ENCODE measurements around the gene ADPRHL1.
A peak's percentile ranks its signal among the peaks of the same experiment; 100 is the strongest.
"Not testable (repeated sequence)": the region's sequence is repeated elsewhere in the genome, so short reads cannot be mapped to it uniquely, and the experiment has no call there.

ADPRHL1 gene

DNA sequence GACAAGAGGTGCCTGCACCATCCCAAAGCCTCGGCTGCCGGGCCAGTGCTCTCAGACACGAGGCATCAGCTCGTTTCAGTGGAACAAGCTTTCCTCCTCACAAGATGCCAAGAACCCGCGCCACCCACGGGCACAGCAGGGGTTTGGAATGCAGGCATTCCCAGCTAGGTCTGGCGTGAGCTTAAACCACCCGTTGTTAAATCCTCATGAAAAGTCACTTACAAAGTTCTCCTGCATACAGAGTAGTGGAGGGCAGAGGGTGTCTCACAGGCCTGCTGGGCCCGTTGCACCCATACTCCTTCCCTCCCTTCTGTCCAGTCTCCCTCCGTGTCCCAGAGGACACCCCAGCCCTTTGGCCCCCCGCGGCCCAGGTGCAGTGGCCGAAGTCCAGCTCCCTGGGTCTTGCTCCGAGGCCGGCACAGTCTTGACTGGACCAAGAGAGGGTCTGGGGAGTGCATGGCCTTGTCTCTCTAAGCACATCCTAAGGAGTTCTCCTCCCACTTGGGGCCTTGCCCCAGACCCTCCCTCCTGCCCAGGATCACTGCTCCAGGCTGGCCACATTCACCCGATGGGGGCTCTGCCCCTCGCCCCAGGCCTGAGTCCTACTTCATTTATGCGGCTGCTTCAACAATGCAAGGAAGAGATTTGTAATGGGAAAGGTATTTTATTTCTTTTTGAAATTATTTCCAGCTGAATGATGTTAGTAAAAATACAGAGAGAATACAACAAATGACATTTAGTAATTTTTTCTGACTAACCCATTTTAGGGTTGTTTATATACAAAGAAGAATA, 54.1 kb downstream of the ADPRHL1 start:
- DNase-seq: no peak

DNA sequence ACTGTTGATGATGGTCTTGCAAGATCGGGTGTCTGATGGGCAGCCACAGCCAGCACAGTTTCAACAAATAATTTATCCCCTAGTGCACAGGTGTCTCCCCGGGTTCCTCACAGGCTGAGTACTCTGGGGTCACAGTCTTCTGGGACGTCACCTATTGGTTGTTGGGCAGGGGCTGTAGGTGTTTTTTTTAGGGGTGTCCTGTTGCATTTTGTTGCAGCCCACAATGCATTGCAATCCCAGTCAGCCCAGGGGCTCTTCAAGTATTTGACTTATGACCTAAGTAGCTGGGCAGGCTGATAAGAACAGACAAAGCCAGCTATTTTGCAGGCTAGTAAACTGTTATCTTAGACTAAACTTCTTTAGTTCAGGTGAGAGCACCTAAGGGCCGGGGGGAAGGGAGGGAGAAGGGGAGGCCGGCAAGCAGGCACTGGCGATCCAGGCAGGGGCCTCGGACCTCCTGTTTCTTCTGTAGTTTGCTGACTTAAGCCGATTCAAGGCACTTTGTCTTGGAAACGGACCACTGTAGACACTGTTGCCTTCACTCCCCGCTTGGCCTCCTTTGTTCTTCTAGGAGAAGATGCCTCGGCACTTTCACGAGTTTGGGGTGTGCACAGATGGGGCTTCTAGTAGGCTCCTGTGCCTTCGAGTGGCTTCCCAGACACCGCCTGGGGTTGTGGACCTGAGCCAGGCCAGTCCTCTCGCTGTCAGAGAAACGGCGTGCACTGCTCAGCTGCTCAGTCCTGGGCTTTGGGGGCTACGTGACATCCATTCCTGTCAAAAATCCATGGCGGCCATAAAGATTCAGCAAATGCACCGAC, 55.5 kb downstream of the ADPRHL1 start:
- DNase-seq: no peak

DNA sequence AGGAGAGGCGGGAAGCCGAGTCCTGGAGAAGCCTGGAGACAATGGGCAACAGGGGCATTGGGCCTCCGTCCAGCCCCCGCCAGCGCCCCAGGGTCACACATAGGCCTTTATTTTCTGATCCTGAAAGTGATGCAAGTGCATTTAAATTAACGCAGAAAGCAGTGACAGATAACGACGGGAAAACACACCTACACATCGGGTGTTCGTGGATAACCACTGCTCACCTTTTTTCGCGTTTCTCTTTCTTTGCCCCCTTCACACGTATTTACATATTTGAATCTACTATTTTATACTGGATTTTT, 59.0 kb downstream of the ADPRHL1 start:
- DNase-seq: no peak

DNA sequence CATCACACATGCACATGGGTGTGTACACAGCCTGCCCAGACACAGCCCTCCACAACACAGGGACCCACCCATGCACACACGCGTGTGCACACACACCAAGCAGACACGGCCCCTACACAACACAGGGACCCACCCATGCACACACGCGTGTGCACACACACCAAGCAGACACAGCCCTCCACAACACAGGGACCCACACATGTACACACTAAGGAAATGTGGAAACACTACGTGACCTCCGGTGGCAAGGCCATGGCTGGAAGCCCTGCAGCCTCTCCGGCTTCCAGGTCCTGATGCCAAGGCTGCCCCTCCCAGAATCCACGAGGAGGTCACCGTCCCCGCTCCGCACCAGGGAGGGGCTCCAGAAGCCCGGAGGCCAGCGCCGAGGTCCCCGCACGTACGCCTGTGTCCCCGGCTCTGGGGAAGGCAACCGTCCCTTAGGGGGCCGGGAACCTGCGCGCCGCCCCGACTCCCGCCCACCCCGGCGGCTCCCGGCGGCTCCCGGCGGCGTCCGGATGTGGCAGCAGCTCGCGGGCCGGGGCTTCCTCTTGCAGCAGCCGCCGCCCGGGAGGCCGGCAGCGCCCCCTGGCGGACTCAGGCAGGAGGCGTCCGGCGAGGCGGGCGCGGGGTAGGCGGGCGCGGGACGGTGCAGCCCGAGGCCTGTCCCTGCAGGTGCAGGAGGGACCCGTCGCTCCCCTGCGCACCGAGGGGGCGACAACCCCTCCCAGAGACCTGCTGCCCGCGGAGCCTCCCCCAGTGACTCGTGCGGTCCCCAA, 59.5 kb downstream of the ADPRHL1 start:
- peak; percentile 1 to 52 for DNase-seq

GRCh38 chr13:113393226-113393562, 60.1 kb downstream of the ADPRHL1 start:
- DNase-seq: no peak

GRCh38 chr13:113390874-113391497, 62.3 kb downstream of the ADPRHL1 start:
- DNase-seq: no peak

DNA sequence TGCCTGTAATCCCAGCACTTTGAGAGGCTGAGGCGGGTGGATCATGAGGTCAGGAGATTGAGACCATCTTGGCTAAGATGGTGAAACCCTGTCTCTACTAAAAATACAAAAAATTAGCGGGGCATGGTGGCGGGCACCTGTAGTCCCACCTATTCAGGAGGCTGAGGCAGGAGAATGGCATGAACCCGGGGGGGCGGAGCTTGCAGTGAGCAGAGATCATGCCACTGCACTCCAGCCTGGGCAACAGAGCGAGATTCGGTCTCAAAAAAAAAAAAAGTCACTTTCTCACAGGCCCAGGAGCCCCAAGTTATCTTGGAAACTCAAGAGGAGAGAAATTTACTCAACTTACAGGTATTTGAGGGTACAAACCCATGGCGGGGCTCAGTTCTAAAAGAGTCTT, 63.7 kb downstream of the ADPRHL1 start:
- not testable (repeated sequence) for DNase-seq

GRCh38 chr13:113387396-113387795, 65.9 kb downstream of the ADPRHL1 start:
- no peak for DNase-seq

GRCh38 chr13:113383089-113383488, 70.2 kb downstream of the ADPRHL1 start:
- no peak for DNase-seq

- DNase-seq: not testable (repeated sequence)
Observed at GRCh38 chr13:113382542-113382941, 70.7 kb downstream of the ADPRHL1 start.

- no peak for DNase-seq
Observed at GRCh38 chr13:113378825-113379224, 74.5 kb downstream of the ADPRHL1 start.

DNA sequence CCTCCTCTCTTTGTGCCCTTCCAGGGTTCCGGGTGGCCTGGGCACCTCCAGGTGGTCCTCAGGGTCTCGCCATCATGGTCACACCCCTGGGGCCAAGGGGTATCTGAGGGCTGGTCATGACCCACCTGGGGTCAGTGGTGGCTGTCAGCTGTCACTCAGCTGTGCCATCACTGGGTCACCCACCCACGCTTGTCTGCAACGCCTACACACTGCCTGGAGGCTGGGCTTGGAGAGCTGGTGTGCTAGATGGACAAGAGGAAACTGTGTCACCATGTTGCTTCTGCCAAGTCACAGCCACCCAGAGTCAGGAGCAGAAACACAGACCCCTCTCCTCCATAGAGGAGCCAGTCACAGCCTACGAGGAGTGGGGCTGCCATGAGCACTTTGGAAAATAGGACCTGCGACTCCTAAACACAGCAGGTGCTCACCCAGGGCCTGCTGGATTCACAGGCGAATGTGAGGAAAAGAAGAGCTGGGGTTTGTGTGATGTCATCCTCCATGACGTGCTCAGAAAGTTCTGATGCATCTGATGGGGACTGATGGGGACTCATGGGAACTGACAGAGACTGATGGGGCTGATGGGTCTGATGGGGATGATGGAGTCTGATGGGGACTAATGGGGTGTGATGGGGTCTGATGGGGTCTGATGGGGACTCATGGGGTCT, 78.6 kb downstream of the ADPRHL1 start:
- DNase-seq: no peak

DNA sequence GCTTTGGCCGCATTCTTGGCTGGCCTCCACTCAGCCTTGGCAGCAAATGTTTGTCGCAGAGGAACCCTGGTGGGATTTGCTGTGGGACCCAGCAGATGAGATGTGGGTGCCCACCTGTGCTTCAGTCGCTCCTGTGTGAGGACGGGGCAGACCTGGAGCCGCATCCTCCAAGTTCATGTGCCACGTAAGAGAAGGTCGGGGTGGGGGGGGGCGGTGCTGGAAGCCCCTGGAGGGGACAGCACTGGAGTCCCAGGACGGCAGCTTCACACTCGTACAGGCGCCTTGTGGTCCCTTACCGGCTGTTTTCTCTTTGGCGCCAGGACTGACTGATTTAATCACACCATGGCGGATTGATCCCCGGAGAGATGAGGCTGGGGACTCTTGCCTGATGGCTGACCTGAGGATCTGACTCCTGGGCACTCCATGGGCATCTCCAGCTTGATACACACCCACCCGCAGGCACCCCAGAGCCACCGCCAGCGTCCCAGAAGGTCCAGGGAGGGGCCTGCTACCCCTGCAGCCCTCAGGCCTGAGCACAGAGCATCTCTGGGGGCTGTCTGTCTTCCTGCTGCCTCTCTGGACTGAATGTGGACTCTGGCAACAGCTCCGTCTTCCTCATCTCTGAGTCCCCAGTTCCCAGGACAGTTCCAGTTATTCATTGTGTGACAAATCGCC, 79.3 kb downstream of the ADPRHL1 start:
- DNase-seq: no peak

DNA sequence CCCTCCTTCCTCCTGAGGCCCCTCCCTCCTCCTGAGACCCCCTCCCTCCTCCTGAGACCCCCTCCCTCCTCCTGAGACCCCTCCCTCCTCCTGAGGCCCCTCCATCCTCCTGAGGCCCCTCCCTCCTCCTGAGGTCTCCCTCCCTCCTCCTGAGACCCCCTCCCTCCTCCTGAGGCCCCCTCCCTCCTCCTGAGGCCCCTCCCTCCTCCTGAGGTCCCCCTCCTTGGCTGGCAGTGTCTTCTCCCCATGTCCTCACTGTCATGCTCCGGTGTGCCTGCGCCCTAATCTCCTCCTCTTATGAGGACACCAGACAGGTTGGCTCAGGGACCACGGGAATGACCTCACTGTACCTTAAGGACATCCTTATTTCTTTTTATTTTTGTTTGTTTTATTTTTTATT, 81.6 kb downstream of the ADPRHL1 start:
- not testable (repeated sequence) for DNase-seq

- DNase-seq: no peak
Observed at GRCh38 chr13:113371061-113371460, 82.2 kb downstream of the ADPRHL1 start.

- no peak for DNase-seq
Observed at GRCh38 chr13:113369881-113370280, 83.4 kb downstream of the ADPRHL1 start.

GRCh38 chr13:113369189-113369588, 84.1 kb downstream of the ADPRHL1 start:
- no peak for DNase-seq

DNA sequence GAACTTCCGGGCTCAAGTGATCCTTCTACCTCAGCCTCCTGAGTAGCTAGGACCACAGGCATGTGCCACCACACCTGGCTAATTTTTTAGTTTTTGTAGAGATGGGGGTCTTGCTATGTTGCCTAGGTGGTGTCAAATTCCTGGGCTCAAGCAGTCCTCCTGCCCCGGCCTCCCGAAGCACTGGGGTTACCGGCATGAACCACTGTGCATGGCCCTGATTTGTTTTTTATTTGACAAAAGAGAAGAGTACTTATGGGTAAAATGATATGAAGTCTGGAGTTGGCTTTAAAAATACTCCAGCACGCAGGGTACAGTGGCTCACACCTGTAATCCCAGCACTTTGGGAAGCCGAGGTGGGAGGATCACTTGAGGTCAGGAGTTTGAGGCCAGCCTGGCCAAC, 84.9 kb downstream of the ADPRHL1 start:
- not testable (repeated sequence) for DNase-seq

DNA sequence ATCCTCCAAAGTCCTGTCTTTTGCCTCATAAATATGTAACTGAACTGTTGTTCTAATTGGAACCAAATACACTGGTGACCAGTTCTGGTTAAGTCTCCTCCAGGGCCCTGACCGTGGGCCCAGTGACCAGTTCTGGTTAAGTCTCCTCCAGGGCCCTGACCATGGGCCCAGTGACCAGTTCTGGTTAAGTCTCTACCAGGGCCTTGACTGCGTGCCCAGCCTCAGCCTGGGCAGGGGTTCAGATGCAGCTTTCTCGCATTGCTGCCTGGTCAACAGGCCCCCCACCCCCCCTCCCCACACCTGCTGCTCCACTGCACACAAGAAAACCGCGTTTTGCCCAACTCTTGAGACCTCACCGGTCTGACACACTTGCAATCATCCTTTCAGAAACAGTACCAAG, 85.5 kb downstream of the ADPRHL1 start:
- no peak for DNase-seq

GRCh38 chr13:113367020-113367560, 86.2 kb downstream of the ADPRHL1 start:
- DNase-seq: no peak

DNA sequence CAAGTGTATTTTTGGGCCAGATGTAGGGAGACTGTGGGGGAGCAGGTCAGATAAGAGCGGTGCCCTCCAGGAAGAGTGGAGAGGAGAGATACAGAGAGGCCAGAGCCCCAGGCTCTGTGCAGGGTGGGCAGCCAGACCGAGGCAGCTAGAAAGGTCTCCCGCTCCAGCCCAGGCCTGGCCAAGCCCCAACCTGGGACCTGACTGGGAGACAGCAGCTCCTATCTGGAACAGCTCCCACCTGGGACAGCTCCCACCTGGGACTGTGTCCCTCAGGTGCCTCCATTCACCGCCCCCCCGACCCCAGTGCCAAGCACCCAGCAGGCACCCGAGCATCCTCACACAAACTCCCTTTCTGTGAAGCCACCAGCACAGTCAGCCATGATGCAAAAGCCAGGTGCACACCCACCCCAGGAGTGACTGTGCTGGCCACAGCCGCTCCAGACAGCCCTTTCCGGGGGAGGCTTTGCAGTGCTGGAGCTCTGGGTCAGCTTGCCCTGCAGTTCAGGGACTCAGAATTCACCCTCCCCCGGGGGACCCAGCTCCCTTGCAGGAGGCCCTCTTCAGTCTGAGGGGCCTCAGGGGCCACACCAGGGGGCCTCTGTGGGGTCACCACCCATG, 87.2 kb downstream of the ADPRHL1 start:
- DNase-seq: no peak
